Activated CD8-positive, alpha-beta memory T cell treated with anti-CD3 and anti-CD28 coated beads, Interleukin-2, amount 50 U/mL, for 24 hours (primary cell): ENCODE measurements around the gene KCNB1.

Experiments used
- DNase-seq: peaks from one replicate; pipeline ENCODE4 v3.0.0-alpha.2; 2020; ENCODE audit errors: extremely low read depth

KCNB1 gene

DNA sequence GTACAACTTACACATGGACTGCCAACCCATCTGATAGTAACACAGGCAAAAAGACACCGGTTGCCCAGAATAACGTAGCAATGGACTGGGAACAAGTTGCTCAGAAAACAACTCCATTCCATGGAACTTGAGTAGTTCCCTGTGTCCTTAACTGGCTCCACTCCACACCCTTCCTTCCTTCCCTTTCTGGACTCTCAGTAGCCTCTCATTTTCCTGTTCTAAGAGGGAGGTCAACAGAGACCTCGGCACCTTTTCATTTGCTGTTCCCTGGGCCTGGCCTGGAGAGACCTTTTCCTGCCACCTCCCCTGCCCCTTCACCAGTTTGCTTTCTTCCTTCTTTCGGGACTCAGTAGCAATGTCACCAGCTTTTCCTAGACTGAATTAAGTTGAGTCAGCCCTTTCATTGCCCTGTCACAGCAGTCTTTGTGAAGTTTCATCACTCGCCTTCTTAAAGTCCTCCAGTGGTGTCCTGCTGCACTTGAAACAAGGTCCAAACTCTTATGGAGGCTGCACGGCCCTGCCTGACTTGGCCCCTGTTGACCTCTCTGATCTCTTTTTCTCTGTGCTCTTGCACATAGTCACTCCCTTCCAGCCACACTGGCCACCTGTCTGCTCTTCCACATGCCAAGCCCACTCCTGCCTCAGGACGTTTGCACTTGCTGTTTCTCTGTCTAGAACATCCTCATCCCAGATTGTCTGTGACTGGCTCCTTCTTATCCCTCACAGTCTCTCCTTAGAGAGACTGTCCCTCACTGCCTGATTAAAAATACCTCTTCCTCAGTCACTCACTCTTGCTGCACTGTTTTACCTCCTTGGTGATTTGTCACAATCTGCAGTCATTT lies 90.8 kb downstream of the KCNB1 start:
- no peak for DNase-seq

DNA sequence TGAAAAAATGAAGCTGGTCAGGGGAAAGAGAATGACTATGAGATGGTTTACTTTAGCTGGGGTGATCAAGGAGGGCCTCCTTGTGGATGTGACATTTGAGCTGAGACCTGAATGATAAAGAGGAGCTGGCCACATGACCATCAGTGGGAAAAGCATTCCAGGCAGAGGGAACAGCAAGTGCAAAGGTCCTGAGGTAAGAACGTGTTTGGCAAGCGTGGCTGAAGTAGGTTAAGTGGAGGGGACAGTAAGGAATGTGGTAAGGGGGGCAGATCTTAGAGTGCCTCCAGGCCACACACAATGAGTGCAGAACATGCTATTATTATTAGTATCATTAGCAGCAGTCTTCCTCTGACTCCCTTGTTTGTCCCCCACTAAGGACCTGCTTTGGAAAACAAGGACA lies 92.6 kb downstream of the KCNB1 start:
- no peak for DNase-seq

DNA sequence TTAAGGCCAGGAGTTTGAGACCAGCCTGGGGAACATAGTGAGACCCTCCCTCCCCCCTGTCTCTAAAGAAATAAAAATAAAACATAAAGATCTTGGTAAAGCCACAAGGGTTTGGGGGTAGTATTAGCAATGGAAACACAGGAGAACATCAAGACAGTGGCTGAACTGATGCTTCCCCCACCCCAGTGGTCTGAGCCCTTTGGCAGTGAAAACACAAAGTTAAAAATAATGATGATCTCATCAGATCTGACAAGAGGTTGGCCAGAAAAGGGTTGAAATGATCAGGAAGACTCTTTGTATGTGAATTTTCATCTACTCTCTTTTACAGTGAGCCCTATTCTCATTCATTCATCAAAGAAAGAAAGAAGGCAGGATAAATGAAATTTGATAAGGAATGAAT lies 93.7 kb downstream of the KCNB1 start:
- DNase-seq, result no peak

DNA sequence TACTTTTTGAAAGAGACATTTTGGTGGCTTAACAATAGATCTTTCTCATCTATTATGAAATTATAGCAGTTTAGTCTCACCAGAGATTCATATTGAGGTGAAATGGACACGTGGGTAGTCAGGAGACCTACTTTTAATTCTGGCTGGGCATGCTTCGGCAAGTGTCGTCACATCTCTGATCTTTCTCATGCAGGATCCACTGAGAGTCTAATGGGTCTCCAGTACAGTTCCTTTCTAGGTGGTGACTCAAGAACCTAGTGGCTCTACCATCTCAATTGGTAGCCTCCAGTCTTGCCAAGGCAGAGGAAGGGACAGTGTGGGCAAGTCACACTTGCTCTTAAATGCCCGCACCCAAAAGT lies 94.9 kb downstream of the KCNB1 start:
- DNase-seq, result no peak

- no peak for DNase-seq
Measured at GRCh38 chr20:49386848-49387580, 95.5 kb downstream of the KCNB1 start.

DNA sequence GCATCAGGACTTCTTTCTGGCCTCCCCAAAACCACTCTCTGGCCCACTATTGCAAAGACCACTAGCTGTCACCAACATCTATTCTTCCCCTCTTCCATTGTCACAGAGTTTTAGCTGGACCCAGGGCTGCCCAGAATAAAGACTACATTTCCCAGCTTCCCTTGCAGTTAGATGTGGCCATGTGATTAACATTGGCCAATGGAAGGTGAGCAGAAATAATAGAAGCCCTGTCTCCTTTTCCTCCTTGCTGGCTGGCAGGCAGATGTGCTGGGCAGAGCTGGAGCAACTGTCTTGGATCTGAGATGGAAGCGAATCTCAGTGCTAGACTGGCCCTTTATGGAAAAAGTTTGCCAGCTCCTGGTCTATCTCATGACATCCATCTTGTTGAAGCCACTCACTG lies 97.0 kb downstream of the KCNB1 start:
- no peak for DNase-seq

DNA sequence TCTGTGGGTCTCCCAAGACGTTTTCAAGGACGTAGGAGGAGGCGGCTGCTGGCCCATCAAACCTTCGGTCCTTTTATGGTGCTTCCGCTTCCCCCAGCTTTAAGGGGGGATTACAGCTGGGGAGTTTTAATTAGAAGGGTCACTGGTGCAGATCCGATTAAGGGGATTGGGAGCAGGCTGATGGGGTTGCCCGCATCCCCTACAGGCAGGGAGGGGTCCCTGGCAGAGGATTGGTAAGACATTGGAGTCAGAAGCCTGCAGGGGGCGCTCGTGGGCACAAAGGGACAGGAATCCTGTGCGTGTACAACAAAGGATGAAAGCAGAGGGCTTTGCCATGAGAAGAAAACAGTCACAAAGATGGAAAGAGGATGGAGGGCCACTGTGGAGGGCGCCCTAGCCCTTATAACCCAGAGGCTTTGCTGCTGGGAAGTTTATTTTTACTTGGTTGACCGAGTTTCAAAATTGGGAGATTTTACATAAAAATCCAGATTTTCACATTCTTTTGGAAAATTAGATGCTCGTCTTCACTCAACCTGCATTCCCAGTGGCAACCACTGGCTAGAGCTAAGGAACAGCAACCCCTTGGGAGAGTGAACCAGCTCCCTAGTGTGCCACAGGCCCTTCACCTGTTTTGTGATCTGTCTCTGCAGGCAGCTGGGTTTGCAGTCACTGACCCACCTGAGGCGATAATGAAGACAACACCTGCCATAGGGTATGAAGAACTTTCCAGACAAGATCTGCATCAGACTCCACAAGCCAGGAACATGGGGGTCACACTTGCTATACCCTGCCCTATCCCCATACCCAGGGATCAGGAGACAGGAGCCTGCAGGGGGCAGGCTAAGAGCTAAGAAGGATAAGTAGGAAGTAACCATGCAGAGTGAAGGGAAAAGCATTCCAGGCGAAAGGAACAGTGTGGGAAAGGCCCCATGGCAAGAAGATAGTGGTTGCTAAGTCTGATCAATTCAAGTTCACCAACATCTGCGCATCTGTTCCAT lies 97.7 kb downstream of the KCNB1 start:
- DNase-seq, result peak; percentile 44

GRCh38 chr20:49381558-49382493 lies 100.6 kb downstream of the KCNB1 start:
- no peak for DNase-seq

DNA sequence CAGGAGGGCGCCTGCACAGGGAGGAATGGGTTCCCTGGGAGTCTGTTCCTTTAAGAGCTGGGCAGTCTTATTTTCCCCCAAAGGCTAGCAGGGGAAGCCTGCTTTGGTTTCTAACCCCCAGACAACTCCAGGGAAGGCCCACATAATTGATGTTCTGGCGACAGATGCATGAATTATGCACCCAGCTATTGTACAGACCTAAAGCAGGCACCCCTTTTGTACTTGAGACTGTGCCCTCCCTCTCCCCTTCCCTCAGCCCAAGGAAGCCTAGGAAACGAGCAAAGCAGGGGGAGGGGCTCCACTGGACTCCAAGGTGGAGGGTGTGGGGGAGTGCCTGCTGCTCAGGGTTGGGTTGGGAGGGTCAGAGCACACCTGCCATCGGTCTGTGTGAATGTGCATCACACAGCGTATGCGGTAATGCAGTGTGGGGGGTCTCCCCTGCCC lies 102.1 kb downstream of the KCNB1 start:
- DNase-seq, result no peak

- DNase-seq, result no peak
Measured at GRCh38 chr20:49379338-49379737, 103.1 kb downstream of the KCNB1 start.

GRCh38 chr20:49377326-49377725 lies 105.1 kb downstream of the KCNB1 start:
- no peak for DNase-seq

DNA sequence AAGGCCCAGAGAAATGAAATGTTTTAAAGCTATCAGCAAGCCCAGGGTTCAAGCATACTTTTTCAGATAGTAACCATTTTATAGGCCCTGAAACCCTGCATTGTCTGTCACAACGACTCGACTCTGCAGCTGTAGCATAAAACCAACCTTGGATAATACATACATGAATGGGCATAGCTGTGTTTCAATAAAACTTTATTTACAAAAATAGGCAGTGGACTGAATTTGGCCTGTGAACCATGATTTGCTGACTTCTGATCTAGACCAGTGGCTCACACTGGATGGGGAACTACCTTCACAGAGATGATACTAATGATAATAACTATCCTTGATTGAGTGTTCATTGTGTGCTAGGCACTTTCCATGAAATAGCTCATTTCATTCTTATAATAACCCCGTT lies 107.3 kb downstream of the KCNB1 start:
- no peak for DNase-seq

DNA sequence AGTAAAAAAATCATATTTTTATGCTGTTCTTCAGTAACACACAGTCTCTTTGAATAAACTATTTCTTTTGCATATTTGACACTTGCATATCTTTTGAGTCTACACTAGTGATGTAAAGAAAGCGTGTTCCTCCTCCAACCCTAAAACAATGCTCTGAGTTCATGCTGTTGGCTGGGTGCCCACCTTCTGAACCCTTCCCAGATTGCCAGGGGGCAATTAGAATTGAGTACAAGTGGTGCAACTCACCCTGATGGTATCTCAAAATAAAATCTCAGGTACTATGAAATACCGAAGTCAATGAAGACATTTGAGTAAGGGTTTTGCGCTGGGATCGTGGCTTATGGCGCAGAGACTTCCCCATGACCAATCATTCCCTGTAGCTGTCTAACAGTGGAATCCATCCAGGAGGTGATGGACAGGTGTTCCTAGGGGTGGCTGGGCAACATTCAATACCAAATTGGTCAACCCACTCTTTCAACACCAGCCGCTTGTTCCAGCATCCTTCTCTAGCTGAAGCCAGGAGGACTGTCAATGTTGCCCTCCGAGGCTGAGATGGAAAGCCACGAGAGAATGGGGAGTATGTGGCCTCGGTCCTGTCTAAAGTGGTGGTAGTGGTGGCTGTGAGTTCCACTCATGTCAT lies 110.3 kb downstream of the KCNB1 start:
- DNase-seq, result no peak

DNA sequence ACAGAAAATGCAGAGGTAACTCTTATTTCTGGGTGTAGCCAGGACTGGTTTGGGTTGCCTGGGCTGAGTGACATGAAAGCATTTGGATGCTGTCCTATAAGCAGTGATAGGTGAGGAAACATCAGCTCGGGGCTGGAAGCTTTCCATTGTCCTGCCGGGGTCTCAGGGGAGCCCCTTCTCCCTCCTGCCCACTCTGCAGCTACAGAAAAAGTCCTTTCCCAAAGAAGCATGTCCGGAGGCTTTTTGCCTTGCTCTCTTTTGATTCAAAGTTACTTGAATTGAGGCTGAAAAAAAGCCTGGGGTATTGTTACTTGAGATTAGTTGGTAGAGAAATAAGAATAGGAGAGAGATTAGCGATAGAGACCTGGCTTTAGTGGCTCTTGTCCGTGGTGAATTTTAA lies 113.9 kb downstream of the KCNB1 start:
- no peak for DNase-seq

DNA sequence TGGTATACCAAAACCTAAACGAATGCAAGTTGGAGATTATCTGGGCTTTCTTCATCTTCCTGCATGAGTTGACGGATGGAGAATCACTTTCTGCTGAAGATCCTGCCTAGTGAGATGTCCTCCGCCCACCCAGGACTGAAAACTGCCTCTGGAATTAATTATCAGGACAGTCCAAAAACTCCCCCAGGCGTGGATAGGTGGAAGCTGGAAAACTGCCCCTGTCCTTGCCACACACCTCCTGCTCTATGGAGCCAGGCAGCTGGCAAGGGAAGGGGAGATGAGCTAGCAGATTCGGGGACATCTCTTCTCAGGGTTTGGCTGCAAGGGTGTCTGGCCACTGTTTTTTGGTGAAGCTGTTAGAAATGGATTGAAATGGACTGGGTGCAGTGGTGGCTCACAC lies 115.4 kb downstream of the KCNB1 start:
- DNase-seq, result no peak

- no peak for DNase-seq
Measured at GRCh38 chr20:49366687-49367086, 115.8 kb downstream of the KCNB1 start.

- no peak for DNase-seq
Measured at GRCh38 chr20:49361862-49362660, 120.4 kb downstream of the KCNB1 start.

DNA sequence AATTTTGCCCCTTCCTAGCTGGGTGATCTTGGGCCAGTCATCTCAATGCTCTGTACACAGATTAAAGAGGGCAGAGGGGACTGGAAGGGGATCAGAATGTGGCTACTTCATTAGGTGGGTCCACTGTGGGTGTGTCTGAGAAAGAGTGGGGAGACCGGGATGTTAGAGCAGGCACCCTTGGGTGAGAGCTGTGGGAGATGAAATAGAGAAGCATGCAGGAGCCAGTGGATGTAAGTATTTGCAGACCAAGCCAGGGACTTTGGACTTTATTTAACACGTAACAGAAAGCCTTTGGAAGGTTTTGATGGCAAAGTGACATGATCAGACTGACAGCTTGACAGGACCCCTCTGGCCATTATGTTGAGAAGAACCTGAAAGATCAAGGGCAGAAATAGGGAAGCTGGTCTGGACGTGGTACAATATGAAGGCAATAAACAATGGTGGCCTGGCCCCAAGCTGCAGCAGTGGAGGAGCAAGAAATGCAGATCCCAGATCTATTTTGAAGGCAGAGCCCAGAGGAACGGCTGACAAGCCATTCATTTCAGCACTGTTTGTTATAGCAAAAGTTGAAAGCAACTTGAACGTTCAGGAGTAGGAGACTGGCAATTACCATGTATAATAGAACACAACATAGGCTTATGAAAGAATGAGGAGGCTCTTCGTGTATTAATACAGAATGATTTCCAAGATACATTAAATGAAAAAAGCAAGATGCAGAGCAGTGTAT lies 122.1 kb downstream of the KCNB1 start:
- no peak for DNase-seq

GRCh38 chr20:49356676-49357075 lies 125.8 kb downstream of the KCNB1 start:
- no peak for DNase-seq
